HepG2 (cell line): ENCODE results near the gene IL17RB. TPM values are rescaled to one million over a fixed set of nuclear protein-coding genes. Genes with fewer than 3 reads are reported as not detected.

ENCODE experiments used
- CREM ChIP-seq, 2 experiments: sonication (generic) in 1 of 2; formaldehyde crosslinking in 1 of 2; IDR thresholded peaks; 2 replicates each; pipeline versions ENCODE4 v1.4.0 to v1.6.1; 2016 to 2020; ENCODE audit warnings: antibody characterized with exemption in 1 of 2, mild to moderate bottlenecking in 1 of 2, missing genetic modification reagents in 1 of 2
- HIVEP1 ChIP-seq: sonication (generic); formaldehyde crosslinking; IDR thresholded peaks from 2 replicates; pipeline ENCODE4 v1.4.0; 2020; ENCODE audit warnings: mild to moderate bottlenecking, missing genetic modification reagents
- MIER2 ChIP-seq: IDR thresholded peaks from 2 replicates; pipeline ENCODE4 v1.6.1; 2016; ENCODE audit warnings: missing biosample characterization, missing genetic modification reagents
- REST ChIP-seq, 2 experiments: IDR thresholded peaks; 2 replicates each; pipeline ENCODE4 v1.6.1; 2011 to 2012; ENCODE audit warnings: low read length in 2 of 2, borderline replicate concordance in 1 of 2, low read depth in 1 of 2, mild to moderate bottlenecking in 1 of 2, moderate library complexity in 1 of 2
- REXO4 ChIP-seq: sonication (generic); formaldehyde crosslinking; IDR thresholded peaks from 2 replicates; pipeline ENCODE4 v1.8.0; 2022; ENCODE audit warnings: missing genetic modification reagents, mild to moderate bottlenecking, borderline replicate concordance
- STAT5B ChIP-seq: sonication (generic); formaldehyde crosslinking; IDR thresholded peaks from 2 replicates; pipeline ENCODE4 v1.4.0; 2020; ENCODE audit warnings: missing genetic modification reagents
- TRAFD1 ChIP-seq: sonication (generic); formaldehyde crosslinking; IDR thresholded peaks from 2 replicates; pipeline ENCODE4 v1.5.1; 2020; ENCODE audit warnings: missing genetic modification reagents, mild to moderate bottlenecking, borderline replicate concordance
- ZEB1 ChIP-seq: IDR thresholded peaks from 2 replicates; pipeline ENCODE4 v1.6.1; 2012; ENCODE audit warnings: mild to moderate bottlenecking, low read depth, inconsistent platforms; ENCODE audit not compliant: insufficient replicate concordance
- ZNF253 ChIP-seq: sonication (generic); formaldehyde crosslinking; IDR thresholded peaks from 2 replicates; pipeline ENCODE4 v1.8.0; 2022; ENCODE audit warnings: mild to moderate bottlenecking, missing genetic modification reagents, borderline replicate concordance
- ZNF281 ChIP-seq: sonication (generic); formaldehyde crosslinking; IDR thresholded peaks from 2 replicates; pipeline ENCODE4 v1.4.0; 2020; ENCODE audit warnings: missing genetic modification reagents, borderline replicate concordance
- ZNF30 ChIP-seq: sonication (generic); formaldehyde crosslinking; IDR thresholded peaks from 2 replicates; pipeline ENCODE4 v1.5.0; 2020; ENCODE audit warnings: mild to moderate bottlenecking, missing genetic modification reagents
- ZNF317 ChIP-seq: sonication (generic); formaldehyde crosslinking; IDR thresholded peaks from 2 replicates; pipeline ENCODE4 v1.5.0; 2020; ENCODE audit warnings: mild to moderate bottlenecking, missing genetic modification reagents
- ZNF331 ChIP-seq: sonication (generic); formaldehyde crosslinking; IDR thresholded peaks from 2 replicates; pipeline ENCODE4 v1.4.0; 2020; ENCODE audit warnings: missing genetic modification reagents
- ZNF451 ChIP-seq: sonication (generic); formaldehyde crosslinking; IDR thresholded peaks from 2 replicates; pipeline ENCODE4 v1.5.0; 2020; ENCODE audit warnings: mild to moderate bottlenecking, missing genetic modification reagents
- ZNF572 ChIP-seq: sonication (generic); formaldehyde crosslinking; IDR thresholded peaks from 2 replicates; pipeline ENCODE4 v1.5.1; 2020; ENCODE audit warnings: mild to moderate bottlenecking, missing genetic modification reagents
- ZNF589 ChIP-seq: sonication (generic); formaldehyde crosslinking; conservative IDR thresholded peaks from 2 replicates; pipeline ENCODE4 v1.8.0; 2022; ENCODE audit warnings: mild to moderate bottlenecking, moderate library complexity, missing genetic modification reagents
- ZNF597 ChIP-seq: sonication (generic); formaldehyde crosslinking; IDR thresholded peaks from 2 replicates; pipeline ENCODE4 v1.5.0; 2020; ENCODE audit warnings: missing genetic modification reagents
- ZNF614 ChIP-seq: IDR thresholded peaks from 2 replicates; pipeline ENCODE4 v1.6.1; 2018; ENCODE audit warnings: missing biosample characterization, missing genetic modification reagents, inconsistent platforms, borderline replicate concordance
- ZNF616 ChIP-seq: sonication (generic); formaldehyde crosslinking; IDR thresholded peaks from 2 replicates; pipeline ENCODE4 v1.5.0; 2020; ENCODE audit warnings: low read depth, mild to moderate bottlenecking, missing genetic modification reagents
- ZNF7 ChIP-seq: IDR thresholded peaks from 2 replicates; pipeline ENCODE4 v1.6.1; 2016; ENCODE audit warnings: missing biosample characterization, missing genetic modification reagents
- polyA plus RNA-seq, 8 experiments: library from polyadenylated mRNA; depleted of rRNA in 3 of 8; stranded (reverse) in 7 of 8; unstranded in 1 of 8; fragments of >200 nt; fragmentation: Illumina TruSeq in 4 of 8; extraction: Trizol in 4 of 8; gene quantifications; 2 replicates each; pipeline versions ENCODE4 v1.2.1 to v1.2.3, GENCODE V29; 2011 to 2016; ENCODE audit warnings: low read depth in 4 of 8, missing spikeins in 1 of 8, mixed read lengths in 1 of 8; ENCODE audit not compliant: insufficient read depth in 1 of 8
- total RNA-seq, 5 experiments: library from RNA; depleted of rRNA; stranded (reverse); fragments of >200 nt; fragmentation: Illumina TruSeq; extraction: Trizol; gene quantifications; 2 replicates each; pipeline ENCODE4 v1.2.3, GENCODE V29; 2016; ENCODE audit warnings: low read depth in 1 of 5

Gene IL17RB
- total and polyA plus RNA-seq, 2 of the 13 experiments (the other 11 are each of a cell fraction or from before 2014, with no cell fraction given) = 130 to 190 TPM

- peak; percentile 62; the same call in 1 of the 2 replicates for TF ChIP-seq ZNF253 (CRISPR knock-in tag)
- TF ChIP-seq ZNF7 (CRISPR knock-in tag) = no peak
- no peak for TF ChIP-seq MIER2 (CRISPR knock-in tag)
- TF ChIP-seq ZNF317 (CRISPR knock-in tag) = peak; percentile 57; the same call in 1 of the 2 replicates
- peak; percentile 85 for TF ChIP-seq ZNF331 (CRISPR knock-in tag)
- TF ChIP-seq ZNF616 = peak; percentile 85; the same call in 1 of the 2 replicates
- 0 out of 2 replicates have a peak, but pooled peaks have one; percentile 75 for TF ChIP-seq ZNF572 (CRISPR knock-in tag)
- 0 out of 2 replicates have a peak, but pooled peaks have one; percentile 75 for TF ChIP-seq REXO4 (CRISPR knock-in tag)
- peak; percentile 91 for TF ChIP-seq ZNF589 (CRISPR knock-in tag)
- TF ChIP-seq ZEB1 = no peak
- no peak for TF ChIP-seq HIVEP1 (CRISPR knock-in tag)
- no peak for TF ChIP-seq ZNF30 (CRISPR knock-in tag)
- peak in 1 of 2 experiments; percentile 58; a peak in 2 of 4 replicates for TF ChIP-seq REST (IDR thresholded peaks at IDR 0.05; ENCODE audit: borderline replicate concordance in 1 of 2, low read depth in 1 of 2, low read length in 2 of 2)
- TF ChIP-seq STAT5B = no peak
- peak; percentile 10; the same call in 1 of the 2 replicates for TF ChIP-seq ZNF281 (CRISPR knock-in tag)
- peak; percentile 59; the same call in 1 of the 2 replicates for TF ChIP-seq ZNF614
- TF ChIP-seq CREM (IDR thresholded peaks at IDR 0.05) = no peak
- TF ChIP-seq CREM (CRISPR knock-in tag; IDR thresholded peaks at IDR 0.05) = no peak
- TF ChIP-seq ZNF451 (CRISPR knock-in tag) = peak; percentile 95
- no peak for TF ChIP-seq TRAFD1 (CRISPR knock-in tag)
- no peak for TF ChIP-seq ZNF597 (CRISPR knock-in tag)
Measured at GRCh38 chr3:53846134-53846850, at the start of gene IL17RB, which contains the start of gene CHDH (continued).
